Mesothelial cell of epicardium (in vitro differentiated cells): ENCODE measurements around the gene OBP2B. TPM values are rescaled to one million over a fixed set of nuclear protein-coding genes. Genes with fewer than 3 reads are reported as not detected.
"Not testable (repeated sequence)": the region's sequence is repeated elsewhere in the genome, so short reads cannot be mapped to it uniquely, and the experiment has no call there.

Experiments used
- DNase-seq, 2 experiments: peaks; one replicate each; pipeline ENCODE4 v3.0.0; 2021; ENCODE audit warnings: low spot score in 2 of 2; ENCODE audit not compliant: unreplicated experiment in 2 of 2
- H3K27ac Mint-ChIP-seq: 2 replicates; pipeline ENCODE4 v1.8.0; 2021; ENCODE audit warnings: mixed read lengths
- H3K27me3 Mint-ChIP-seq: 2 replicates; pipeline ENCODE4 v1.8.0; 2021; ENCODE audit warnings: low read depth, mixed read lengths
- H3K36me3 Mint-ChIP-seq: 2 replicates; pipeline ENCODE4 v1.8.0; 2021; ENCODE audit warnings: mixed read lengths
- H3K4me1 Mint-ChIP-seq: 2 replicates; pipeline ENCODE4 v1.8.0; 2021; ENCODE audit warnings: mixed read lengths
- H3K4me3 Mint-ChIP-seq: 2 replicates; pipeline ENCODE4 v1.8.0; 2021; ENCODE audit warnings: mild to moderate bottlenecking, moderate library complexity, mixed read lengths
- H3K9me3 Mint-ChIP-seq: 2 replicates; pipeline ENCODE4 v1.8.0; 2021; ENCODE audit warnings: mixed read lengths
- total RNA-seq: library from RNA; stranded (reverse); gene quantifications from 3 replicates; pipeline ENCODE4 v1.2.1, GENCODE V29; 2021
- TF ChIP-seq, protein P1 (sequence below): fragments of 200-600 bp; sonication (generic); IDR thresholded peaks from one replicate; pipeline ENCODE4 v1.5.0; 2021; ENCODE audit warnings: antibody characterized with exemption; ENCODE audit not compliant: unreplicated experiment

Gene OBP2B, protein sequence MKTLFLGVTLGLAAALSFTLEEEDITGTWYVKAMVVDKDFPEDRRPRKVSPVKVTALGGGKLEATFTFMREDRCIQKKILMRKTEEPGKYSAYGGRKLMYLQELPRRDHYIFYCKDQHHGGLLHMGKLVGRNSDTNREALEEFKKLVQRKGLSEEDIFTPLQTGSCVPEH
- total RNA-seq, result not detected in 3 replicates

DNA sequence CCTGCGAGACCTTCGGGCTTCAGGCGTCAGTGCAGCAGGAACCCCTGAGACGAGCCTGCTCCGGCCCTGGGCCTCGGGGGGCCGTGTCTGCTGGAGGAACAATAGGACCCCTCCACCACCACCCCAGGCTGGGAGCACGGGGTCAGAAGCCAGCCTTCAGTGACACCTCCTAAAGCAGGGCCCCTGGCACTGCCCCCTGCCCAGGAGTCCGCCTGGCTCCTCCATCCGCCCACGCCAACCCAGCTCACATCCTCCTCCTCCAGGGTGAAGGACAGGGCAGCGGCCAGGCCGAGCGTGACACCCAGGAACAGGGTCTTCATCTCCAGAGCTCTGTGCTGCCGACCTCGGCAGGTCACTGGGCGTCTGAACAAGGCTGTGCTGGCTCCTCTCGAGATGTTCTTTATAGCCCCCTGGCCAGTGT is at the start of gene OBP2B:
TSS of gene OBP2B (minus strand) at position 371 of the 421 bp plus-strand sequence. CDS start at position 320, 51 bp downstream.
- peak in 1 of 2 experiments; percentile 26 for DNase-seq
- not testable (repeated sequence) for H3K4me1 Mint-ChIP-seq, H3K9me3 Mint-ChIP-seq, H3K36me3 Mint-ChIP-seq, H3K27ac Mint-ChIP-seq, H3K4me3 Mint-ChIP-seq
- peaks cover 11% of the 10 kb centered on the region for H3K27me3 Mint-ChIP-seq

DNA sequence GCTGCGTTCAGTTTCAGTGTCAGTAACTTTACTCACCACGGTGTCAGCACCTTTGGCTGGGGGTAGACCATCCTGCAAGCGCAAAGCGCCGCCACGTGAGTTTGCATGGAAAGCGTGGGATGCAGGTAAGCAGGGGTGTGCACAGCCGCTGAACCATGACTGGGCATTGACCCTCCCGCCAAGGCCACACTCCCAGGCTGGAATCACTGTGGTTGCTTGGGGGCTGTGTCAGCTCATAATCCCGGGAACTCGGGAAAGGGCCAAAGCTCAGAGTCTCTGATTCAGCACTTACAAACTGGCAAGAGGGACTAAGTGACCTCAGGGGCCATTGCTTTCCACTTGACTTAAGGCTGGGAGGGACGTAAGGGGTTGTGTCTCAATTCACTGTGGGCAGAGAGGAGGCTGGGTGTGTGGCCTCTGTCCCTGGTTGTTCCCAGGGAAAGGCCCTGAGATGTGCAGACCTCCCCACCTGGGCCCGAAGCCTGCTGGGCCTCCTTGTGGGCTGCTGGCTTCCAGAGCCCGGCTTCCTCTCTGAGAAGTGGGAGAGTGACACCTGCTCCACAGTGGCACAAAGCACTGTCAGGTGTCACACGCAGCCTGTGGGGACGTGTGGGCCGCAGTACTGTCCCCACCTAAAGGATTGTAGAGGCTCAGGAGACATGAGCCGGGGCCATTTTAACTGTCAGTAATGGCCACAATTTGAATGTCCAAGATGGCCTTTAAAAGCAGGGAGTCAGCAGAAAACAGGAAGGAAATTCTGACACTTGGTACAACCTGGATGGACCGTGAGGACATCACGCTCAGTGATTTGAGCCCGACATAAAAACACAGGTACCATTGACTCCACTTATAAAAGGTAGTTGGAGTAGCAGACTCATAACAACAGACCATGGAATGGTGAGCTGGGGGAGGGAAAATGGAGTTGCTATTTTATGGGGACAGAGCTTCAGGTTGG is 49.3 kb upstream of the OBP2B start:
- Mint-ChIP-seq H3K27me3 (peaks cover 3% of the 10 kb centered on the region), H3K9me3 (peaks cover 4% of the 10 kb centered on the region), H3K4me1 (peaks cover 6% of the 10 kb centered on the region), H3K27ac (no peak overlapping the region), H3K36me3 (no peaks in the 10 kb centered on the region), H3K4me3 (no peak overlapping the region)
- TF ChIP-seq, protein P1, sequence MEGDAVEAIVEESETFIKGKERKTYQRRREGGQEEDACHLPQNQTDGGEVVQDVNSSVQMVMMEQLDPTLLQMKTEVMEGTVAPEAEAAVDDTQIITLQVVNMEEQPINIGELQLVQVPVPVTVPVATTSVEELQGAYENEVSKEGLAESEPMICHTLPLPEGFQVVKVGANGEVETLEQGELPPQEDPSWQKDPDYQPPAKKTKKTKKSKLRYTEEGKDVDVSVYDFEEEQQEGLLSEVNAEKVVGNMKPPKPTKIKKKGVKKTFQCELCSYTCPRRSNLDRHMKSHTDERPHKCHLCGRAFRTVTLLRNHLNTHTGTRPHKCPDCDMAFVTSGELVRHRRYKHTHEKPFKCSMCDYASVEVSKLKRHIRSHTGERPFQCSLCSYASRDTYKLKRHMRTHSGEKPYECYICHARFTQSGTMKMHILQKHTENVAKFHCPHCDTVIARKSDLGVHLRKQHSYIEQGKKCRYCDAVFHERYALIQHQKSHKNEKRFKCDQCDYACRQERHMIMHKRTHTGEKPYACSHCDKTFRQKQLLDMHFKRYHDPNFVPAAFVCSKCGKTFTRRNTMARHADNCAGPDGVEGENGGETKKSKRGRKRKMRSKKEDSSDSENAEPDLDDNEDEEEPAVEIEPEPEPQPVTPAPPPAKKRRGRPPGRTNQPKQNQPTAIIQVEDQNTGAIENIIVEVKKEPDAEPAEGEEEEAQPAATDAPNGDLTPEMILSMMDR, result no peak
- DNase-seq, result no peak

DNA sequence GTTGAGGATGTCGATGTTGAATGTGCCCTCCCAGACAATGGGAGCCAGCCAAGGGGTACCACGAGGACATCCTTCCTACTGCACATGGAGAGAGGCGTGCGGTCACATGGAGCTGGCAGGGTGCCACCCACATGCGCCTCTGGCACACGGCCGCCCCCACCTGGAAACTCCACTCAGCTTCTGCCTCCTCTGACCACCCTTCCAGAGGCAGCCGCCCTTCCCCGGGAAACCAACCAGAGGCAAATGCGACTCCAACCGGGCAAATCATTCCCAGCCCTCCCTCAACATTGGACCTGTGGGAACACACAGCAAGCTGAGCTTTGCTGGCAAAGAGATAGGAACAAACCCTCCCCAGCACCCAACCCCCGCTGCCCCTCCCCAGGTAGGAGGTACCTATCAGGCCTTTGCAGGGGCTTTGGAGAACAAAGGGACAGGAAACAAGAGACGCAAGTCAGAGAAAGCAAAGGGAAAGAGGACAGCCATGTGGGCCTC is 48.5 kb upstream of the OBP2B start:
- no peak for DNase-seq
- Mint-ChIP-seq H3K27me3 (peaks cover 3% of the 10 kb centered on the region), H3K4me3 (no peak overlapping the region), H3K27ac (peak overlapping the region; percentile 26), H3K9me3 (peaks cover 6% of the 10 kb centered on the region), H3K36me3 (no peaks in the 10 kb centered on the region), H3K4me1 (peaks cover 13% of the 10 kb centered on the region)
- TF ChIP-seq, protein P1, result no peak

DNA sequence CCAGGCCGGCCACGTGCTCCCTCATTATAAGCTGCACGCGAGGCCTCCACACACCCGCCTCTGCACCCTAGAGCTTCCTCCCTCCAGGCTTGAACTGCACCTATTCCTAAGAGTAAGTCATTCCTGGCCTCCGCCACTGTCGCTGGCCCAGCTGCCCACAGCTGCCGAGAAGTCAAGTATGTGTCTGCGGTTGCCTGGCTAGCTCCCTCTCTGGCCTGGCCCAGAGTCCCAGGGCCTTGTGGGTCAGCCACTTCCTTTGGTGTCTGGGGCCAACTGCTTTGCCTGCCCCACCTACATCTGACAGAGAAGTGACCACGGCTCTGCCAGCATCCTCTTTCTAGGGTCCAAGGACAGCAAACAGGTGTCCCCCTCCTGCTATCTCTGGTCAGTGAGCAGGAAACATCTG is 47.6 kb upstream of the OBP2B start:
- Mint-ChIP-seq H3K9me3 (peaks cover 6% of the 10 kb centered on the region), H3K4me1 (peaks cover 13% of the 10 kb centered on the region), H3K27ac (no peak overlapping the region), H3K27me3 (no peaks in the 10 kb centered on the region), H3K36me3 (no peaks in the 10 kb centered on the region), H3K4me3 (no peak overlapping the region)
- no peak for DNase-seq
- TF ChIP-seq, protein P1, result no peak

DNA sequence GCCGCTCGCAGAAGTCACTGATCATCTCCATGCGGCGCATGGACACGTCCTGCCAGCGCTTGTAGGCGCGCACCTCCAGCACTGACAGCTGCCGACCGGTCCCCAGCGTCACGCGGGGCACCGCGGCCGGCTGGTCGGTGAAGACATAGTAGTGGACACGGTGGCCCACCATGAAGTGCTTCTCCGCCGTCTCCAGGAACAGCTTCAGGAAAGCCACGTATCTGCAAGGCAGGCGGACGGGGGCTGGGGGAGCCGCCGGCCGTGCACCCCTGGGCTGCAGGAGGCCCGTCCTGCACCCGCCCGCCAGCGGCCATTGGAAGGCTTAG is 47.0 kb upstream of the OBP2B start:
- TF ChIP-seq, protein P1, result no peak
- H3K27me3 Mint-ChIP-seq, result no peaks in the 10 kb centered on the region
- peaks cover 15% of the 10 kb centered on the region for H3K4me1 Mint-ChIP-seq
- peaks cover 6% of the 10 kb centered on the region for H3K9me3 Mint-ChIP-seq
- H3K36me3 Mint-ChIP-seq, result no peaks in the 10 kb centered on the region
- no peak overlapping the region for H3K4me3 Mint-ChIP-seq
- no peak overlapping the region for H3K27ac Mint-ChIP-seq
- no peak for DNase-seq
